ENCODE measurements around the gene KLHDC2. TPM values are rescaled to one million over a fixed set of nuclear protein-coding genes. Genes with fewer than 3 reads are reported as not detected.
"Not testable (repeated sequence)": the region's sequence is repeated elsewhere in the genome, so short reads cannot be mapped to it uniquely, and the experiment has no call there.

Gene KLHDC2
- total RNA-seq, 8 experiments from 2014 or later: 38.4 to 73.2 (median 59.0) TPM

GRCh38 chr14:49796025-49796424 lies 28.1 kb downstream of the KLHDC2 start:
- in situ Hi-C loops (cut with MboI; ENCODE audit: low pct_unique_long_range_greater_than_20kb in 2 of 9, low sequenced_read_pairs in 9 of 9, unreplicated experiment in 9 of 9): no loop called here
- 75 to 100% (median 95%) methylated on average over 1 to 2 of the region's 2 CpGs; no CpG with 5 or more reads in 3 of the 10 experiments for WGBS, 10 experiments
- Histone ChIP-seq H3K4me3 (no peak overlapping the region), H3K27ac (no peak overlapping the region), H3K4me1 (replicated peaks in 1 of 2) (no peaks in the 10 kb centered on the region)
- no peak for ATAC-seq (replicated peaks in 6 of 8)

GRCh38 chr14:49808780-49809179 lies 40.8 kb downstream of the KLHDC2 start:
- H3K4me3 ChIP-seq: no peak overlapping the region
- peak in 2 of 8 experiments; percentile 38 to 69 for ATAC-seq (replicated peaks in 6 of 8)
- in situ Hi-C loops (cut with MboI; ENCODE audit: low pct_unique_long_range_greater_than_20kb in 2 of 9, low sequenced_read_pairs in 9 of 9, unreplicated experiment in 9 of 9): no loop called here
- H3K27ac ChIP-seq: no peak overlapping the region
- H3K4me1 ChIP-seq (replicated peaks in 1 of 2): no peaks in the 10 kb centered on the region
- WGBS, 10 experiments: 0 to 60% (median 0%) methylated on average over 1 of the region's 1 CpG; no CpG with 5 or more reads in 2 of the 10 experiments

GRCh38 chr14:49816118-49816517 lies 48.2 kb downstream of the KLHDC2 start:
- ATAC-seq (replicated peaks in 6 of 8); H3K4me3 ChIP-seq; in situ Hi-C loops (cut with MboI; ENCODE audit: low pct_unique_long_range_greater_than_20kb in 2 of 9, low sequenced_read_pairs in 9 of 9, unreplicated experiment in 9 of 9); H3K27ac ChIP-seq; H3K4me1 ChIP-seq (replicated peaks in 1 of 2): not testable (repeated sequence)
- 88 to 100% (median 100%) methylated on average over 1 to 2 of the region's 2 CpGs; no CpG with 5 or more reads in 4 of the 10 experiments for WGBS, 10 experiments

GRCh38 chr14:49816844-49817243 lies 48.9 kb downstream of the KLHDC2 start:
- H3K4me3 ChIP-seq: no peak overlapping the region
- no peak for ATAC-seq (replicated peaks in 6 of 8)
- no peak overlapping the region for H3K27ac ChIP-seq
- no peaks in the 10 kb centered on the region for H3K4me1 ChIP-seq (replicated peaks in 1 of 2)
- in situ Hi-C loops (cut with MboI; ENCODE audit: low pct_unique_long_range_greater_than_20kb in 2 of 9, low sequenced_read_pairs in 9 of 9, unreplicated experiment in 9 of 9): no loop called here
- 86 to 100% (median 94%) methylated on average over 1 to 3 of the region's 3 CpGs; no CpG with 5 or more reads in 5 of the 10 experiments for WGBS, 10 experiments

GRCh38 chr14:49820176-49820575 lies 52.2 kb downstream of the KLHDC2 start:
- no peak overlapping the region for H3K27ac ChIP-seq
- no peak for ATAC-seq (replicated peaks in 6 of 8)
- H3K4me1 ChIP-seq (replicated peaks in 1 of 2): no peaks in the 10 kb centered on the region
- in situ Hi-C loops (cut with MboI; ENCODE audit: low pct_unique_long_range_greater_than_20kb in 2 of 9, low sequenced_read_pairs in 9 of 9, unreplicated experiment in 9 of 9): no loop called here
- 71 to 100% (median 93%) methylated on average over 1 to 12 of the region's 12 CpGs; no CpG with 5 or more reads in 1 of the 10 experiments for WGBS, 10 experiments
- no peak overlapping the region for H3K4me3 ChIP-seq

- Histone ChIP-seq H3K4me1 (replicated peaks in 1 of 2) (no peaks in the 10 kb centered on the region), H3K27ac (no peak overlapping the region), H3K4me3 (no peak overlapping the region)
- no peak for ATAC-seq (replicated peaks in 6 of 8)
- 81 to 100% (median 99%) methylated on average over 1 to 2 of the region's 2 CpGs for whole genome bisulfite sequencing, 10 experiments
- in situ Hi-C loops (cut with MboI; ENCODE audit: low pct_unique_long_range_greater_than_20kb in 2 of 9, low sequenced_read_pairs in 9 of 9, unreplicated experiment in 9 of 9): no loop called here
Measured at GRCh38 chr14:49828640-49829039, 60.7 kb downstream of the KLHDC2 start.

Other genes with a start within 250 kb of the KLHDC2 start
- gene RPS29, start 181.8 kb upstream of the KLHDC2 start, total RNA-seq: 1,000 to 10,000 TPM; 1,019 to 8,138 (median 3,970) TPM
- 10 to 100 TPM in 4 of 8 experiments, 1 to 10 TPM in 4; 6.0 to 26.8 (median 10.5) TPM for gene LRR1, start 169.2 kb upstream of the KLHDC2 start, total RNA-seq
- 100 to 1,000 TPM; 184 to 452 (median 222) TPM for gene RPL36AL, start 147.5 kb upstream of the KLHDC2 start, total RNA-seq
- 10 to 100 TPM; 14.9 to 49.4 (median 25.4) TPM for gene MGAT2, start 147.4 kb upstream of the KLHDC2 start, total RNA-seq
- gene DNAAF2, start 132.9 kb upstream of the KLHDC2 start, total RNA-seq: 10 to 100 TPM in 7 of 8 experiments, 1 to 10 TPM in 1; 9.8 to 20.5 (median 13.3) TPM
- gene POLE2, start 79.9 kb upstream of the KLHDC2 start, total RNA-seq: 10 to 100 TPM in 3 of 8 experiments, 1 to 10 TPM in 4, not detected in 1; 2.3 to 18.3 (median 4.6) TPM
- gene KLHDC1, start 75.0 kb upstream of the KLHDC2 start, total RNA-seq: 1 to 10 TPM; 1.3 to 3.2 (median 2.8) TPM
- 100 to 1,000 TPM in 1 of 8 experiments, 10 to 100 TPM in 7; 49.3 to 120 (median 69.2) TPM for gene NEMF, start 84.6 kb downstream of the KLHDC2 start, total RNA-seq
- 10 to 100 TPM; 12.5 to 48.9 (median 29.2) TPM for gene ARF6, start 124.9 kb downstream of the KLHDC2 start, total RNA-seq